CD14-positive monocyte (primary cell): ENCODE results near the gene TMEM167B. TPM values are rescaled to one million over a fixed set of nuclear protein-coding genes. Genes with fewer than 3 reads are reported as not detected.
A peak's percentile ranks its signal among the peaks of the same experiment; 100 is the strongest.

Experiments used
- DNase-seq, 3 donors: peaks; one replicate each; pipeline ENCODE4 v3.0.0-alpha.2; 2011 to 2022
- H2AFZ ChIP-seq: 2 replicates; pipeline ENCODE4 v1.6.0; 2012; ENCODE audit warnings: mild to moderate bottlenecking, low read depth, low read length, inconsistent platforms; ENCODE audit not compliant: insufficient read depth, poor library complexity, severe bottlenecking
- H3K27ac ChIP-seq, 2 donors: 1 replicate in 1 of 2; 2 replicates in 1 of 2; pipeline ENCODE4 v1.5.1; 2012 to 2013; ENCODE audit warnings: low read length in 2 of 2, control low read depth in 1 of 2, inconsistent platforms in 1 of 2, low read depth in 1 of 2, mild to moderate bottlenecking in 1 of 2
- H3K27me3 ChIP-seq, 2 donors: one replicate each; pipeline versions ENCODE4 v1.6.0 to v1.6.1; 2011 to 2013; ENCODE audit warnings: low read length in 2 of 2; ENCODE audit not compliant: control insufficient read depth in 2 of 2, insufficient read depth in 2 of 2
- H3K36me3 ChIP-seq, 2 donors: replicated peaks in 1 of 2; 1 replicate in 1 of 2; 2 replicates in 1 of 2; pipeline versions ENCODE4 v1.5.1 to v1.6.1; 2012 to 2013; ENCODE audit warnings: low read length in 2 of 2, control low read depth in 1 of 2, inconsistent platforms in 1 of 2, mild to moderate bottlenecking in 1 of 2; ENCODE audit not compliant: insufficient read depth in 2 of 2, control insufficient read depth in 1 of 2
- H3K4me1 ChIP-seq, 2 donors: 1 replicate in 1 of 2; 2 replicates in 1 of 2; pipeline versions ENCODE4 v1.5.1 to v1.6.1; 2012 to 2013; ENCODE audit warnings: low read length in 2 of 2, control low read depth in 1 of 2, inconsistent platforms in 1 of 2, mild to moderate bottlenecking in 1 of 2, moderate library complexity in 1 of 2; ENCODE audit not compliant: insufficient read depth in 2 of 2, control insufficient read depth in 1 of 2
- H3K4me2 ChIP-seq: replicated peaks from 2 replicates; pipeline ENCODE3; 2012; ENCODE audit warnings: low read length, moderate library complexity, mild to moderate bottlenecking; ENCODE audit not compliant: poor library complexity, severe bottlenecking; ENCODE audit errors: extremely low read depth
- H3K4me3 ChIP-seq, 3 experiments: fragments of 200-600 bp in 1 of 3; sonication (generic) in 1 of 3; replicated peaks in 1 of 3; 1 replicate in 2 of 3; 2 replicates in 1 of 3; pipeline ENCODE4 v1.5.1; 2011 to 2013; ENCODE audit warnings: low read length in 3 of 3, mild to moderate bottlenecking in 3 of 3, control low read depth in 2 of 3, low read depth in 2 of 3, inconsistent platforms in 1 of 3, moderate library complexity in 1 of 3
- H3K79me2 ChIP-seq: 2 replicates; pipeline ENCODE4 v1.6.0; 2012; ENCODE audit warnings: mild to moderate bottlenecking, control low read depth, inconsistent platforms, low read length, moderate library complexity; ENCODE audit not compliant: insufficient read depth
- H3K9ac ChIP-seq: 2 replicates; pipeline ENCODE4 v1.6.0; 2017; ENCODE audit warnings: low read length, mild to moderate bottlenecking; ENCODE audit not compliant: insufficient read depth, poor library complexity, severe bottlenecking
- H3K9me3 ChIP-seq, 2 donors: replicated peaks in 1 of 2; 1 replicate in 1 of 2; 2 replicates in 1 of 2; pipeline versions ENCODE4 v1.5.1 to v1.6.1; 2012 to 2013; ENCODE audit warnings: low read length in 2 of 2, control low read depth in 1 of 2; ENCODE audit not compliant: control insufficient read depth in 1 of 2, insufficient read depth in 1 of 2
- H4K20me1 ChIP-seq: 2 replicates; pipeline ENCODE4 v1.6.0; 2012; ENCODE audit warnings: mild to moderate bottlenecking, low read length, control low read depth, moderate library complexity; ENCODE audit not compliant: insufficient read depth
- H3K27ac Mint-ChIP-seq, 7 donors: one replicate each; pipeline ENCODE4 v1.8.0; 2020; ENCODE audit warnings: mild to moderate bottlenecking in 7 of 7, mixed read lengths in 7 of 7, moderate library complexity in 6 of 7, inconsistent platforms in 2 of 7
- H3K27me3 Mint-ChIP-seq, 3 donors: one replicate each; pipeline ENCODE4 v1.8.0; 2021 to 2022; ENCODE audit warnings: low read depth in 3 of 3, mild to moderate bottlenecking in 3 of 3, mixed read lengths in 3 of 3, moderate library complexity in 3 of 3, inconsistent platforms in 1 of 3
- H3K36me3 Mint-ChIP-seq, 2 donors: one replicate each; pipeline ENCODE4 v1.8.0; 2020; ENCODE audit warnings: mixed read lengths in 2 of 2, inconsistent platforms in 1 of 2, mild to moderate bottlenecking in 1 of 2
- H3K4me1 Mint-ChIP-seq: one replicate; pipeline ENCODE4 v1.8.0; 2020; ENCODE audit warnings: mild to moderate bottlenecking, mixed read lengths
- H3K4me3 Mint-ChIP-seq, 2 donors: one replicate each; pipeline ENCODE4 v1.8.0; 2020; ENCODE audit warnings: mild to moderate bottlenecking in 2 of 2, mixed read lengths in 2 of 2, moderate library complexity in 1 of 2
- H3K9me3 Mint-ChIP-seq, 7 donors: one replicate each; pipeline ENCODE4 v1.8.0; 2020 to 2022; ENCODE audit warnings: mixed read lengths in 7 of 7, mild to moderate bottlenecking in 6 of 7, moderate library complexity in 6 of 7, inconsistent platforms in 2 of 7
- CTCF ChIP-seq: fragments of 200-600 bp; IDR thresholded peaks from one replicate; pipeline ENCODE4 v1.8.0; 2022; ENCODE audit warnings: antibody characterized with exemption, mild to moderate bottlenecking
- WGBS: methylation state at CpG from one replicate; pipeline ENCODE4 v1.1.5; 2013; ENCODE audit warnings: missing lambda C conversion rate; ENCODE audit not compliant: insufficient coverage; 5-methylcytosine and 5-hydroxymethylcytosine counted together
- intact Hi-C, 2 donors: fragments of 100-400 bp; cut with micrococcal nuclease; formaldehyde crosslinking; loops; one replicate each; pipeline versions ENCODE4 v1.15.0 to v1.15.1; 2023
- polyA plus RNA-seq, 3 donors: library from polyadenylated mRNA; depleted of rRNA in 1 of 3; unstranded in 2 of 3; stranded (reverse) in 1 of 3; fragments of 300-500 nt in 2 of 3; fragments of >200 nt in 1 of 3; fragmentation: Illumina TruSeq in 2 of 3; gene quantifications; 1 replicate in 2 of 3; 2 replicates in 1 of 3; pipeline ENCODE4 v1.2.3, GENCODE V29; 2012 to 2021

Gene TMEM167B
- polyA plus RNA-seq, 3 donors: 39.2 to 50.8 (median 43.3) TPM

- Histone ChIP-seq H3K4me2 (no peak overlapping the region), H3K9ac (no peak overlapping the region), H3K4me1 (peaks cover 10 to 12% of the 10 kb centered on the region in 2 donors), H3K27me3 (no peaks in the 10 kb centered on the region), H2AFZ (no peak overlapping the region), H3K79me2 (no peaks in the 10 kb centered on the region), H3K4me3 (no peak overlapping the region), H3K36me3 (no peaks in the 10 kb centered on the region), H4K20me1 (no peaks in the 10 kb centered on the region), H3K9me3 (no peaks in the 10 kb centered on the region), H3K27ac (no peak overlapping the region)
- no peak overlapping the region for H3K4me3 Mint-ChIP-seq
- no peaks in the 10 kb centered on the region for H3K36me3 Mint-ChIP-seq
- no peak for TF ChIP-seq CTCF
- DNase-seq: no peak
- intact Hi-C loops: no loop called here
- H3K4me1 Mint-ChIP-seq: peaks cover 12% of the 10 kb centered on the region
- H3K27ac Mint-ChIP-seq: peak overlapping the region in 2 of 7 donors; percentile 50 to 73
- no peaks in the 10 kb centered on the region for H3K9me3 Mint-ChIP-seq
- peaks cover 0 to 3% (median 2%) of the 10 kb centered on the region in 3 donors for H3K27me3 Mint-ChIP-seq
- no CpG with 5 or more reads among the region's 1 CpG for WGBS
Measured at GRCh38 chr1:109083923-109084322, 6.6 kb upstream of the TMEM167B start.

GRCh38 chr1:109084563-109085517, 5.7 kb upstream of the TMEM167B start:
- H3K4me2 ChIP-seq: no peak overlapping the region
- H3K4me3 Mint-ChIP-seq: no peak overlapping the region

More at GRCh38 chr1:109084563-109085517, 5.7 kb upstream of the TMEM167B start:
- no peak for DNase-seq
- no peak overlapping the region for H3K27ac ChIP-seq
- no peaks in the 10 kb centered on the region for H3K36me3 ChIP-seq
- no peaks in the 10 kb centered on the region for H3K9me3 ChIP-seq
- 85% methylated on average over 7 of the region's 13 CpGs for WGBS
- H3K36me3 Mint-ChIP-seq: peaks cover 0 to 5% of the 10 kb centered on the region in 2 donors
- H3K27ac Mint-ChIP-seq: peak overlapping the region in 1 of 7 donors; percentile 68
- no peak overlapping the region for H3K4me3 ChIP-seq
- no peak for TF ChIP-seq CTCF
- no peaks in the 10 kb centered on the region for H4K20me1 ChIP-seq
- H3K27me3 Mint-ChIP-seq: peaks cover 0 to 3% (median 2%) of the 10 kb centered on the region in 3 donors
- H3K4me1 ChIP-seq: peaks cover 15 to 18% of the 10 kb centered on the region in 2 donors
- no peaks in the 10 kb centered on the region for H3K27me3 ChIP-seq
- peaks cover 0 to under 1% (median 0%) of the 10 kb centered on the region in 7 donors for H3K9me3 Mint-ChIP-seq
- peaks cover 21% of the 10 kb centered on the region for H3K4me1 Mint-ChIP-seq
- no peaks in the 10 kb centered on the region for H3K79me2 ChIP-seq
- no peak overlapping the region for H2AFZ ChIP-seq
- intact Hi-C loops: no loop called here
- H3K9ac ChIP-seq: no peak overlapping the region
